HG03095 (cell line): Measurements from ENCODE around the gene SELENOO.
A peak's percentile ranks its signal among the peaks of the same experiment; 100 is the strongest.
"Not testable (repeated sequence)": the region's sequence is repeated elsewhere in the genome, so short reads cannot be mapped to it uniquely, and the experiment has no call there.

ENCODE experiments used
- ATAC-seq: cut with Tn5 transposase; IDR thresholded peaks from one replicate; pipeline ENCODE4 v1.9.1; 2021; ENCODE audit warnings: moderate library complexity; ENCODE audit not compliant: unreplicated experiment

Gene SELENOO

DNA sequence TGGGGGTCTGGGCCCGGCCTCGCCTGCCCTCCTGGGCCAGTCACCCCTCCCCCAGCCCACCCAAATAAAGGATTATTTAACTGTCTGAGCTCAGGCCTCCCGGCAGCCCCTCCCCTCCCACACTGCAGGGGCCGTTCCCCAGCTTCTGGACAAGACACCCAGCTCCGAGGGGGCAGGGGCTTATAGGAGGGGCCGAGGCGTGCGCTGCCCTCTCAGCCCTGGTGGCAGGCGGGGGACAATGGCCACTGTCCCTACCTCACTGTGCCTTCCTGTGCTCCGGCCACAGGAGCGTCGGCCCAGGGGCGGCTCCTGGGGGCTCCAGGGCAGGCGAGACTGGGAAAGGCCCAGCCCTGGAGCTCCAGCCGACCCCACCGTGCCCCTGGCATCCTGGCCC lies 2.2 kb upstream of the SELENOO start:
- ATAC-seq: no peak

DNA sequence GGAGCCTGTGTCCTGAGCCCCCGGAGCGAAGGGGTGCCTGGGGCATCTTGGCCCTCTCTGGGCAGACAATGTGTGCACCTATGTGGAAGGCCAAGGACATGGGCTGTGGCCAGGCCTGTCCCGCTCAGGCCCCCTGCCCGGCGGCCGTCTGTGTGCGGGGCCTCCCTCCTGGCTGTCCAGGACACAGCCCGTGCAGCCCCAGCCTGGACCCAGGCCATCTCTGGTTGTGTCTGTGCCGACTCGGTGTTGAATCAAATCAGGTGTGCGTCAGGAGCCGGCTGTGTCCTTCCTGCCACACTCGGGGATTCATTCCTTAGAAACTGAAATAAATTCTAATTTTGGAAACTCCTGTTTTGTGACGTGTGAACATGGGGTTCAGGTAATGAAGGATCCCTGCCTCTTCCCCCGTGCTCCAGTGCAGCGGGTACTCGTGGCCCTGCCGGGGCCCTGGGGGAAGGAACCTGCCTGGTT lies 1.5 kb upstream of the SELENOO start:
- no peak for ATAC-seq

DNA sequence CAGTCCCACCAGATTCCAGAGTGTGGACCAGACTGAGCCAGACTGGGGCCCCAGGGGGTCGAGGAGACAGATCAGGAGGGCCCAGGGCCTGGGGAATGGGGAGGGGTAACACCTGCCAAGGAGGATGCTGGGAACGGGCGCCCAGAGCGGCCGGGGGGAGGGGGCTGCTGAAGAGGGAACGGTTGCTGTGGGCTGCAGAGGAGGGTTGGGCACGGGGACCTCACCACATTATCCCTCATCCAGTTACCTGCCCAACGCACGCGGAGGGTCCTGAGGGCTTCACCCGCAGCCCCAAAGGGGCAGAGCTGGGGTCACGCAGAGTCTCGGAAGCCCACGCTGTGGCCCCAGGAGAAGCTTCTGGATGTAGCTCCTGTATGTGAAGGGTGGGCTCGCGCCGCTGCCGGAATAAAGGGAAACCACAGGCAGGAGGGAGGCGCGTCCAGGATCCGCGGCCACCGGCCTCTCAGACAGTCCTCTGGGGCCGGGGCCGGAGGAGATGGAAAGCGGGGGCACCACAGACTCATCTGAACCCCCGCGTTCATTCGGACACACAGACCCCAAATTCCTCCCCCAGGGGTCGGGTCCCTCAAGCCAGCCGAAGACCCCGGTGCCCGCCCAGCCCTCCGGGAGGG lies 866 bp upstream of the SELENOO start:
- ATAC-seq: no peak

DNA sequence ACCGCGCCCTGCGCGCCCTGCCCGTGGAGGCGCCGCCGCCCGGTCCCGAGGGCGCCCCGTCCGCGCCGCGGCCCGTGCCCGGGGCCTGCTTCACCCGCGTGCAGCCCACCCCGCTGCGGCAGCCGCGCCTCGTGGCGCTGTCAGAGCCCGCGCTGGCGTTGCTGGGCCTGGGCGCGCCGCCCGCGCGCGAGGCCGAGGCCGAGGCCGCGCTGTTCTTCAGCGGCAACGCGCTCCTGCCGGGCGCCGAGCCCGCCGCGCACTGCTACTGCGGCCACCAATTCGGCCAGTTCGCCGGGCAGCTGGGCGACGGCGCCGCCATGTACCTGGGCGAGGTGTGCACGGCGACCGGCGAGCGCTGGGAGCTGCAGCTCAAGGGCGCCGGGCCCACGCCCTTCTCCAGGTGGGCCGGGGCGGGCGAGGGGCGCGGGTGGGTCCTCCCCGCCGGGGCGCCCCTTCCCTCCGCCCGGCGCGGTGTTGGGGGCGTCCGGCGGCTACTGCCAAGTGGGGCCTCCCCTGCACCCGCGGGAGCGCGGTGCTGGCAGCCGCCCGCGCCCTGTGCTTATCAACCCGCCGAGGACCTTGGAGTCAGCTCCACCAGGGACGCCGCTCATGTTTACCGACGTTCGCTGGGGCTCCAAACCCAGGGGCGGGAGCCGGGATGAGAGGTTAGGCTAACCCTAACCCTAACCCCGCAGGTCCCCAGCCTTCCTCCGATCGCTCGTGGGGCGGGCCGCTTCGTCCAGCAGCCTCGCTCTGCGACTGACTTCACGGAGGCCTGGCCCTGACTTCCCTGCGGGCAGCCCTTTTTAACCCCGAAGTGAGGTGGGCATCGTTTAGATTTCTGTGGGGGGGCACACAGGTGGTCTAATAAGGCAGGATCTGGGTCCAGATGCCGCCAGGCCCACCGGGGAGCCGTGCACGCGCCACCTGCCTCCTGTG lies 649 bp downstream of the SELENOO start:
- ATAC-seq: peak; percentile 12

DNA sequence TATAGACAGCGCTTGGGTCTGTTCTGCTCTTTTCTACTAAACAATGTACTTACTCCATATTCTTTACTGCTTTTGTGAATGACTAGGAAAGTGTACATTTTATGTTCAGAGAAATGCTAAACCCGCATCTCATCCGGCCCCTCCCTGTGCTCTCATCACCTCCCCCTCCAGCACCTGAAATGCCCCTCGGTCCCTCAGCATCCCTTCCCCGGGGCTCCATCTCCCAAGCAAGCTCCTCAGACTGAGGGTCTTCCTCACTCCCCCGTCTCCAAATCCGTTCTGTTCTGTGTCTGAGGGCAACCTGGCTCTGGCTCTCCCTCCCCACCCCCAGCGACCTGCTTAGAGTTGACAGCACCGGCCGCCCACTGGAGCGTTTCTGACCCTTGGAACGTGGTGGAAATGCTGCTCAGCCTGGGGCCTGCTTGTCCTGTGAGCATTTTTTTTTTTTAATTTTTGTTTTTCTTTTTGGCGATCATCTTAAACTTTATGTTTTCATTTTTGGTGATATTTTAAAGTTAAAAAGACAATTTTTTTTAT lies 1.4 kb downstream of the SELENOO start:
- no peak for ATAC-seq

DNA sequence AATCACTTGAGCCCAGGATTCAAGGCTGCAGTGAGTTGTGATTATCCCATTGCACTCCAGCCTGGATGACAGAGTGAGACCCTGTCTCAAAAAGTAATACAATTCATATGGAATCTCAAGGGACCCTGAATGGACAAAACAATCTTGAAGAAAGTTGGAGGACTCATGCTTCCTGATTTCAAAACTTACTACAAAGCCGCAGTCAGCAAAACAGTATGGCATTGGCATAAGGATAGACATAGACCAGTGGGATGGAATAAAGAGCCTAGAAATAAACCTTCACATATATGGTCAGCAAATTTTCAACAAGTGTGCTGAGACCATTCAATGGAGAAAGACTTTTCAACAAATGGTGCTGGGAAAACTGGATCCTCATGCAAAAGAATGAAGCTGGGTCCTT lies 2.5 kb downstream of the SELENOO start:
- ATAC-seq: no peak

DNA sequence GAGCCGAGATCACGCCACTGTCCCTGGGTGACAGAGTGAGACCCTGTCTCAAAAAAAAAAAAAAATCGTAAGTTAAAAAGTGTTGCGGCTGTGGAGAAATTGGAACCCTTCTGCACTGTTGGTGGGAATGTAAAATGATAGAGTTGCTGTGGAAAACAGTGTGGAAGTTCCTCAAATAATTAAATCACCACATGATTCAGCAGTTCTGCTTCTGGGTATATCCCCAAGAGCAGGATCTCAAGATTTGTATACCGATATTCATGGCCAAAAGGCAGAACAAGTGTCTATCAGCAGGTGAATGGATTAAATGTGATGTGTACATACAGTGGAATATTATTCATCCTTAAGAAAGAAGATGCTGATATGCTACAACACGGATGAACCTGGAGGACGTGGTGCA lies 3.8 kb downstream of the SELENOO start:
- no peak for ATAC-seq

DNA sequence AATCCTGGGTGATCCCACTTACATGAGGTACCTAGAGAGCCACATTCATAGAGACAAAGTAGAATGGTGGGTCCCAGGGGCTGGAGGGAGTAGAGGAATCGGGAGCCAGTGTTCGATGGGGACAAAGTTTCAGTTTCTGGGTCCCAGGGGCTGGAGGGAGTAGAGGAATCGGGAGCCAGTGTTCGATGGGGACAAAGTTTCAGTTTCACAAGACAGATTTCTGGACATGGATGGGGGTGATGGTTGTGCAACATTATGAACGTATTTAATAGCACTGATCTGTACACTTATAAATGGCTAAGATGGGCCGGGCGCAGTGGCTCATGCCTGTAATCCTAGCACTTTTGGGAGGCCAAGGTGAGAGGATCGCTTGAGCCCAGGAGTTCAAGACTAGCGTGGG lies 4.2 kb downstream of the SELENOO start:
- ATAC-seq: not testable (repeated sequence)

DNA sequence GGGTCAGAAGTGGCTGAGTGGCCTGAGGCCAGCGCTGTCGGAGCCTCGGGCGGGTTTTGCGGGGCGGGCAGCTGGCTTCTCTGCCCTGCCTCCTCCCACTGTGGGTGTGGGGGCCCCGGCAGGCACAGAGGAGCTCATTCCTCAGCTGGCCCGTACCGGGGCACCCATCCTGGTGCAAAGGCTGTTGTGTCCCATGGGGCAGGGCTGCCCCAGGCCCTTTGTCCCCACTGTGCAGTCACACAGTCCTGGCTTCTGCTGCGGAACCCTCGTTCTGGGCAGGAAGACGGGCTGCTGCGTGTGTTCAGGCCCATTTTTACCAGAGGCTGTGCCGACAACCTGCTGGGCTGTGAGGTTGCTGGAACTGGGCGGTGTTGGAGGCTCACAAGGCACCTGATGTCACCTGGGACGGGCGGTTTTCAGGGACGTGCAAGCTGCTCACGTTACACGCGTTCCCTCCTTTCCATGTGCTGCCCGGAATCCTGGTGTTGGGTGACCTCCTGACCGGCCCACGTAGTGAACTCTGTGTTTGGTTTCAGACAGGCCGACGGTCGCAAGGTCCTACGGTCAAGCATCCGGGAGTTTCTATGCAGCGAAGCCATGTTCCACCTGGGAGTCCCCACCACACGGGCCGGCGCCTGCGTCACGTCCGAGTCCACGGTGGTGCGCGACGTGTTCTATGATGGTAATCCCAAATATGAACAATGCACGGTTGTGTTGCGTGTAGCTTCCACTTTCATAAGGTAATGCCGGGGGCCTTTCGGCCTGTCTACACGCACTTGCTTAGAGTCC lies 5.2 kb downstream of the SELENOO start:
- ATAC-seq: no peak

DNA sequence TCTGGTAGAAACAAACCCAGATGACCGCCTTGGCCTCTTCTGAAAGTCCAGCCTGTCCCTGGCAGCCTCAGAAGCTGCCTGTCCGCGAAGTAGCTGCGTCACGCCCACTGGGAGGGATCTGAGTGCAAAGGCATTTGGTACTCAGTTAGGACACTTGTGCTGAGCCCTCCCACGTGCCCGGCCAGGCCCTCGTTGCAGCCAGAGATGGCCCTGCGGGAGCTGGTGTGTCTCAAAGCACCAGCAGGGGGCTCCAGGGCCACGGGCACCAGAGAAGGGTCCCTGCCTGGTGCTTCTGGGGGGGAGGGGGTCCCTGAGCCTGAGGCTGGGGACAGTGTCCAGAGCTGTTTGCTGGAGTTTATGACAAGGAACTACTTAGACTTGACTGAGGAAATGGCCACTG lies 5.8 kb downstream of the SELENOO start:
- no peak for ATAC-seq

DNA sequence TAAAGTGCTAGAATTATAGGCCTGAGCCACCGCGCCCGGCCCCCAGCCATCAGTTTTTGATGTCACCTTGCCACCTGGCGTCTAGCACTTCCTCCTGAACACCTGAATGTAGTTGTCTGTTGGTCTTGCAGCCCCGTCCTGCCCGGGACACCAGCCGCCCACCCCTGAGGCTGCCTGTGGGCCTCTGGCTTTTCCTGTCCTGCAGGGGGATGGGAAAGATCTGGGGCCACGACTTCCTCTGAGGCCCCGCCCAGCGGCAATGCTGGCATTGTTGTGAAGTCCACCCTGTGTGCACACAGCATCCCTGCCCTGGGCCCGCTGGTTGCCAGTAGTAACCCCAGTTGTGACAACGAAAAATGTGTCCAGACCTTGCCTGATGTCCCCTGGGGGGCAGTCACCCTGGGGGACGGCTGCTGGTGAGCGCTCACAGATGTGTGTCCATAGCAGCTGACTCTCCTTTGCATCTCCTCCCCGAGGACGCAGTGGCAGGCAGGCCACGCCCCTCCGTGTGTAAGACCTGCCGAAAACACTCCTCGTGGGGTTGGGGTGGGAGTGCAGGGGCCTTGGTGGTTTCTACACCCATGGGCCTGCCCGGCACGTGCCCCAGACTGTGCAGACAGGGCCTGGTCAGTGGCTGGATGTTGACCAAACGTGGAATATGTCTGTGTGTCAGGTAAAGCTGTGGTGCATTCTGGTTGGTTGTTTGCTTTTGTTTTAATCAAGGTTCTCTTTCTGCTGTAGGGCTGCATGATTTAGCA lies 6.8 kb downstream of the SELENOO start:
- ATAC-seq: no peak

DNA sequence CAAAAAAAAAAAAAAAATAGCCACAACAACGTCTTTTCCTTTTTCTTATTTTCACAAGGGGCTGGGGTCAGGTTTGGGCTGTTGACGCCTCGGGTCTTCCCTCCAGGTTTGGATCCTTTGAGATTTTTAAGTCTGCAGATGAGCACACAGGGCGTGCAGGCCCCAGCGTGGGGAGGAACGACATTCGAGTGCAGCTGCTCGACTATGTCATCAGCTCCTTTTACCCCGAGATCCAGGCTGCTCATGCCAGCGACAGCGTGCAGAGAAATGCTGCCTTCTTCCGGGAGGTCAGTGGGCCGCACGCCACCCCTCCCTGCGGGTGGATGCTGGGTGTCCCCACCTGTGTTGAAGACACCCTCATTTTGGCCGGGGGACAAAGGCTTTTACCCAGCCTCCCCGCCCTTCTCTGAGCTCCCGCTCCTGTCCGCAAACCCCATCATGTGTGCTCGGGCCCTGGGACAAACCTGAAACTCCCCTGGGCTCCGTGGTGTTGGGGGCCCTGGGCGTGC lies 7.7 kb downstream of the SELENOO start:
- ATAC-seq: no peak

DNA sequence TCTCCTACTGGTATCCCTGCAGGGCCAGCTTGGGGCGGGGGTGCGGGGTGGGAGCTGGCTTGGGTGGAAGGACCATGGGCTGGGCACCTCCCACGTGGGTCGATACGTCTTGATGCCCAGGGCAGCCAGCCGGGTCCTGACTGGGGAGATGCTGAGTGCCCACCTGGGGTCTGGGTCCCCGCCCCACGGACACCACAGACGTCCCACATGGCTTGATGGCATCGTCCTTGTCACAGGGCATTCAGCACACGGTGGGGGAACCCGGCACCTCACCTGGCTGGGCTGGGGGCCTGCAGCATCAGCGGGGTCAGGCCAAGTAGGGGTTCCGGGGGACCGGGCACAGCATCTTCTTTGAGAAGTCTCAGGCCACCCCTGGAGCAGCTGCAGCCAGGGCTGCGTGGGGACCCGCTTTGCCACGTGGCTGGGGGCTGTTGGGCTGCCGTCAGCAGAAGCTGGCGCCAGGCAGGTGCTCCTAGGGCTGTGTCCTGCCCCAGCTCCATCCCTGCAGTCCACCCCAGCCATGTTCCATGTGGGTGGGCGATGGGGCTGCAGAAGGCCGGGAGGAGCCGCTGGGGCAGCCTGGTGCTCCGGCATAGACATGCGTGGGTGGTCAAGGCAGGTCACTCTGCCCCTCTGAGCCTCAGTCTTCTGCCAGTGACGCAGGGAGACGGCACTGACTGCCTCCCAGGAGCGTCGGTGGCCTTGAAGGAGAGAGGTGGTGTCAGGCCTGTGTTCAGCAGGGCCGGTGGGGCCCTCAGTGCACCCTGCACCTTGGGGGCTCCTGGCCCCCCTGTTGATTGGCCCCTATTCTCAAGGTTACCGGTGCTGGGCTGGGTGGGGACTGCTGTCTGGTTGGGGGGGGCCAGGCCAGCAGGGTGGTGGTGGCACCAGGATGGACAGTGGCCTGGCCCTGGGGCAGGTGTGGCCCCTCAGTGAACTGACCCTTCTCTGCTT lies 8.4 kb downstream of the SELENOO start:
- ATAC-seq: no peak

DNA sequence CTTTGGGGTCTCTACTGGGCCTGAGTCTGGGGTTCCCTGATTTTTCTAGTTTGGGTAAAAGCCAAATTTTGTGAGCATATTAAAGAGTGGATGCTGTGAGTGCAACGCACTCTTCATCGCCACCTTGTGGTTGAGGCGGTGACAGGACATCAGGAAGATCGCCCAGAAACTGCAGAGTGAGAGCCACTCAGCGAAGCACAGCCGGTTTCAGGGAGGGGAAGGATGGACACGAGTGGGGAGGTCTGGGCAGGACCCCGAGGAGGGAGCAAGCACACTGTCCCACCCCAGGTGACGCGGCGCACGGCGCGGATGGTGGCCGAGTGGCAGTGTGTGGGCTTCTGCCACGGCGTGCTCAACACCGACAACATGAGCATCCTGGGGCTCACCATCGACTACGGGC lies 9.1 kb downstream of the SELENOO start:
- ATAC-seq: no peak

DNA sequence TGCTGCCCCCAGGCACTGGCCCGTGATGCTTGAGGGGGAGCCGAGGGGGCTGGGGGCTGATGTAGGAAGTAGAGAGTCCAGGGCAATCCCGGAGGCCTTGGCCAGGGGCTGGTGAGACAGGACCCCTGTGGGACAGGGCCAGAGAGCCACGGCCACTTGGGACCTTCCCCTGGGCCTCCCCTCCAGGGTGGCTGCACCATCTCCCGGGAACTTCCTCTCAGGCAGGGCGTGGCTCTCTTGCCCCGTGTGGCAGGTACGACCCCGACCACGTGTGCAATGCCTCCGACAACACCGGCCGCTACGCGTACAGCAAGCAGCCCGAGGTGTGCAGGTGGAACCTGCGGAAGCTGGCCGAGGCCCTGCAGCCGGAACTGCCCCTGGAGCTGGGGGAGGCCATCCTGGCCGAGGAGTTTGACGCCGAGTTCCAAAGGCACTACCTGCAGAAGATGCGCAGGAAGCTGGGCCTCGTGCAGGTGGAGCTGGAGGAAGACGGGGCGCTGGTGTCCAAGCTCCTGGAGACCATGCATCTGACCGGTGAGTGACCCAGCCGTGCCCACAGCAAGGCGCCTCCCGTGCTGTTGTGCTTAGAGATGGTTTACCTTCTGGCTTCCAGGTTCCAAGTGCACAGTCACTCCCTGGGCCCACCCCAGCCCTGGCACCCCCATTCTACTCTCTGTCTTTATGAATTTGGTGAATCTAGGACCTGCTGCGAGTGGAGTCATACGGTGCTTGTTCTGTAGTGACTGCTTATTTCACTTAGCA lies 9.7 kb downstream of the SELENOO start:
- no peak for ATAC-seq

DNA sequence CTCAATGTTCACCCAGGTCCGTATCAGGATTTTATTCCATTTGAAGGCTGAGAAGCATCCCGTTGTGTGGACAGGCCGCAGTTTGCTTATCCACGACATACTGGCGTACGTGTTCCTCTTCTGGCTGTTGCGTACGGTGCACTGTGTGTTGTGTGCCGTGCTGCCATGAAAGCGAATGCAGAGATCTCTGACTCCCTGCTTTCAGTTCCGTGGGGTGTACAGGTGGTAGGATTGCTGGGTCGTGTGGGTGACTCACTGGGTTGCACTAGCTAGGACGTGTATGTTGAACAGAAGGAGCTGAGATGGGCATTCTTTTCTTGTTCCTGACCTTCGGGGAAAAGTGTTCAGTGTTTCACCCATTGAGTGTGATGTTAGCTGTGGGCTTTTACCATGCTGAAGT lies 10.3 kb downstream of the SELENOO start:
- no peak for ATAC-seq

DNA sequence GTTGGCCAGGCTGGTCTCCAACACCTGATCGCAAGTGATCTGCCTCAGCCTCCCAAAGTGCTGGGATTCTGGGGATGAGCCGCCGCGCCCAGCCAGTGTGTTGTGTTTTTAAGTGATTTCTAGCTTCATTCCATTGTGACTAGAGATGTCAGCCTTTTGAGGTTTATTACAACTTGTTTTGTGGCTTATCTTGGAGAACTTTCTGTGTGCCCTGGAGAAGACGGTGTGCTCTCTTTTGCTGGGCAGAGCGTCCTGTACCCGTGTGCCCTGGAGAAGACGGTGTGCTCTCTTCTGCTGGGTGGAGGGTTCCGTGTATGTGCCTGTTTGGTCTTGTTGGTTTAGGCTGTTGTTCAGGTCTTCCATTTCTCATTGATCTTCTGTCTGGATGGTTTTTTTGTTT lies 12.5 kb downstream of the SELENOO start:
- no peak for ATAC-seq

DNA sequence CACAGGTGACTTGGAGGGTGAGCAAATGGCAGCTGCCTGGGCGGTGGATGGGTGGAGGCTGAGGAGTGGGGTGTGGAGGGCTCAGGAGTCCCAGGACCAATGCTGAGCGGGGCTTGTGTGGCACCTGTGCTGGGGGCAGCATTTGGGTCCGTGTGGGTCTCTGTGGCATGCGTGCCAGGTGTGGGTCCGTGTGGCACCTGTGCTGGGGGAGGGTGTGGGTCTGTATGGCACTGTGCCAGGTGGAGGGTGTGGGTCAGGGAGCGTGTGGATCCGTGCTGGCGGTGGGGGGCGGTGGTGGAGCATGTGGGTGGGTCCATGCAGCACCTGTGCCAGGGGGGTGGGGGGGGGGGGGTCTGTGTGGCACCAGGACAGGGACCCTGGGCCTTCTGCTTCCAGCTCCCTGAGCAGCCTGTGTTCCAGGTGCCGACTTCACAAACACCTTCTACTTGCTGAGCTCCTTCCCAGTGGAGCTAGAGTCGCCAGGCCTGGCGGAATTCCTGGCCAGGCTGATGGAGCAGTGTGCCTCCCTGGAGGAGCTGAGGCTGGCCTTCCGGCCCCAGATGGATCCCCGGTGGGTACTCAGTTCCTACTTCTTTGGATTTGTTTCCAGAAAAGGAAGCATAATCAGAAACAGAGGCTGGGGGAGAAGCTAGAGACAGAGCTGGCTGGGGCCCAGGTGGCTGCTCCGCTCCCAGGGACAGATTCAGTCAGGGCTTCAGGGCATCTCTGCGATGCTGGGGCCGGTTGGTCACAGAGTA lies 14.7 kb downstream of the SELENOO start:
- no peak for ATAC-seq
